HepG2 (cell line): ENCODE data around the gene SNX9. TPM values are rescaled to one million over a fixed set of nuclear protein-coding genes. Genes with fewer than 3 reads are reported as not detected.
A peak's percentile ranks its signal among the peaks of the same experiment; 100 is the strongest.

Experiments
- ATF7-NPFF ChIP-seq: sonication (generic); formaldehyde crosslinking; IDR thresholded peaks from 2 replicates; pipeline ENCODE4 v1.8.1; 2023; ENCODE audit warnings: mild to moderate bottlenecking, low read depth, missing genetic modification reagents, moderate library complexity
- KDM2A ChIP-seq: sonication (generic); formaldehyde crosslinking; IDR thresholded peaks from 2 replicates; pipeline ENCODE4 v1.4.0; 2020; ENCODE audit warnings: low read depth, missing genetic modification reagents, borderline replicate concordance
- KLF9 ChIP-seq: IDR thresholded peaks from 2 replicates; pipeline ENCODE4 v1.6.1; 2016; ENCODE audit warnings: low read depth
- MTERF4 ChIP-seq: sonication (generic); formaldehyde crosslinking; IDR thresholded peaks from 2 replicates; pipeline ENCODE4 v1.8.0; 2023; ENCODE audit warnings: mild to moderate bottlenecking, missing genetic modification reagents
- PHF8 ChIP-seq: sonication (generic); formaldehyde crosslinking; IDR thresholded peaks from 2 replicates; pipeline ENCODE4 v1.5.0; 2020; ENCODE audit warnings: missing genetic modification reagents
- RBFOX2 ChIP-seq: fragments of 200-400 bp; formaldehyde crosslinking; IDR thresholded peaks from 2 replicates; pipeline ENCODE4 v1.6.1; 2017; ENCODE audit warnings: low read depth, mild to moderate bottlenecking, low read length
- ZBTB42 ChIP-seq: sonication (generic); formaldehyde crosslinking; IDR thresholded peaks from 2 replicates; pipeline ENCODE4 v1.5.0; 2020; ENCODE audit warnings: mild to moderate bottlenecking, missing genetic modification reagents
- ZC3H4 ChIP-seq: sonication (generic); formaldehyde crosslinking; IDR thresholded peaks from 2 replicates; pipeline ENCODE4 v1.4.0; 2020; ENCODE audit warnings: missing genetic modification reagents, borderline replicate concordance
- ZFP37 ChIP-seq: sonication (generic); formaldehyde crosslinking; IDR thresholded peaks from 2 replicates; pipeline ENCODE4 v1.4.0; 2020; ENCODE audit warnings: missing genetic modification reagents, borderline replicate concordance
- ZFY ChIP-seq: sonication (generic); formaldehyde crosslinking; IDR thresholded peaks from 2 replicates; pipeline ENCODE4 v1.4.0; 2020; ENCODE audit warnings: missing genetic modification reagents
- ZNF3 ChIP-seq: IDR thresholded peaks from 2 replicates; pipeline ENCODE4 v1.7.0; 2017; ENCODE audit warnings: inconsistent platforms
- ZNF441 ChIP-seq: sonication (generic); formaldehyde crosslinking; IDR thresholded peaks from 2 replicates; pipeline ENCODE4 v1.7.0; 2021; ENCODE audit warnings: missing genetic modification reagents, borderline replicate concordance
- ZNF577 ChIP-seq: sonication (generic); formaldehyde crosslinking; IDR thresholded peaks from 2 replicates; pipeline ENCODE4 v1.4.0; 2020; ENCODE audit warnings: mild to moderate bottlenecking, low read depth, missing genetic modification reagents, borderline replicate concordance
- ZNF646 ChIP-seq: sonication (generic); formaldehyde crosslinking; IDR thresholded peaks from 2 replicates; pipeline ENCODE4 v1.9.0; 2021; ENCODE audit warnings: mild to moderate bottlenecking, missing genetic modification reagents
- polyA plus RNA-seq, 8 experiments: library from polyadenylated mRNA; depleted of rRNA in 3 of 8; stranded (reverse) in 7 of 8; unstranded in 1 of 8; fragments of >200 nt; fragmentation: Illumina TruSeq in 4 of 8; extraction: Trizol in 4 of 8; gene quantifications; 2 replicates each; pipeline versions ENCODE4 v1.2.1 to v1.2.3, GENCODE V29; 2011 to 2016; ENCODE audit warnings: low read depth in 4 of 8, missing spikeins in 1 of 8, mixed read lengths in 1 of 8; ENCODE audit not compliant: insufficient read depth in 1 of 8
- total RNA-seq, 5 experiments: library from RNA; depleted of rRNA; stranded (reverse); fragments of >200 nt; fragmentation: Illumina TruSeq; extraction: Trizol; gene quantifications; 2 replicates each; pipeline ENCODE4 v1.2.3, GENCODE V29; 2016; ENCODE audit warnings: low read depth in 1 of 5
- TF ChIP-seq, protein P1 (sequence below): sonication (generic); formaldehyde crosslinking; IDR thresholded peaks from 2 replicates; pipeline ENCODE4 v1.9.0; 2021; ENCODE audit warnings: missing genetic modification reagents, borderline replicate concordance
- TF ChIP-seq, protein P2 (sequence below): sonication (generic); formaldehyde crosslinking; IDR thresholded peaks from 2 replicates; pipeline ENCODE4 v1.5.0; 2020; ENCODE audit warnings: mild to moderate bottlenecking, missing genetic modification reagents

Gene SNX9
- total and polyA plus RNA-seq, 2 of the 13 experiments (the other 11 are each of a cell fraction or from before 2014, with no cell fraction given) = 21.9 to 36.0 TPM

DNA sequence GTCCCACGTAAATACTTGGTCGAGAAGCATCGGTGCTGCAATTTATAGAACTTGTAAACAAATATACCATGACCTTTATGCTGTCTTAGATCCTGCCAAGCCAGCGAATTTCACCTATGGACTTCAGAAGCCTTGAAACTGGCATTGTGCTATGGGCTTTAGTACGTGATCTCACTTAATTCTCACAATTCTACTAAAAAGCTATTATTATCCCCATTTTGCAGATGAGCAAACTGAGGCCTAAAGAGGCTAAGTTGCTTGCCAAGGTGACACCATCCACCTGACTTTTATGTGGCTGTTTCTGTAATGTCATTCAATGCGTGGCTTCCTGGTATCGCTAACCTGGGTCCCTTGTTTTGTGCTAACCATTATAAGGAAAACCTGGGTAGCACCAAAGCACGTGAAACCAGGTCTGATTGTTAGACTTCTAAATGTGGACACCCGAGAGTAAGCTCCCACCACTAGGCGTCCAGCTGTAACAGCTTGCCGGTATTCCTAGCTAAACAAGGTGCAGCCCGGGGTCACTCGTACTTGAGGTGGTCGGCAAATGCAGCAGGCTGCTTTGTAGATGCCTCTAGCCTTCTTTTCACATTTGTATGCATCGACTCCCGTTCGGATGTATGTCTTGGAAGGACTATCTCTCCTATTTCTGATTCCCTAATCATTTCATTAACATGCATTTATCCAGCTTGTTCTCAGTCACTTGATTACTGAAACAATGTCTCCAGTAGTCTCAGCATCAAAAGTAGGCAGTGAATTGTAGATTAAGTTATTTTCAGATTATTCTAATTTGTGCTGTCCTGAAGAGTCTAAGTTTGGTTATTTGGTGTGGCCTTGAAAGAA, 159.7 kb downstream of the SNX9 start (continued):
- TF ChIP-seq ZFP37 = no peak
- no peak; the same call in 1 of the 2 replicates for TF ChIP-seq ZNF441 (CRISPR knock-in tag)
- no peak; the same call in 1 of the 2 replicates for TF ChIP-seq ZC3H4 (CRISPR knock-in tag)
- no peak; the same call in 1 of the 2 replicates for TF ChIP-seq ATF7-NPFF (CRISPR knock-in tag)
- TF ChIP-seq ZBTB42 (CRISPR knock-in tag) = 0 out of 2 replicates have a peak, but pooled peaks have one; percentile 56
- TF ChIP-seq ZFY = no peak
- TF ChIP-seq KLF9 (CRISPR knock-in tag) = peak; percentile 39; the same call in 1 of the 2 replicates
- TF ChIP-seq KDM2A (CRISPR knock-in tag) = peak; percentile 15; the same call in 1 of the 2 replicates
- TF ChIP-seq MTERF4 = no peak
- TF ChIP-seq, protein P1, sequence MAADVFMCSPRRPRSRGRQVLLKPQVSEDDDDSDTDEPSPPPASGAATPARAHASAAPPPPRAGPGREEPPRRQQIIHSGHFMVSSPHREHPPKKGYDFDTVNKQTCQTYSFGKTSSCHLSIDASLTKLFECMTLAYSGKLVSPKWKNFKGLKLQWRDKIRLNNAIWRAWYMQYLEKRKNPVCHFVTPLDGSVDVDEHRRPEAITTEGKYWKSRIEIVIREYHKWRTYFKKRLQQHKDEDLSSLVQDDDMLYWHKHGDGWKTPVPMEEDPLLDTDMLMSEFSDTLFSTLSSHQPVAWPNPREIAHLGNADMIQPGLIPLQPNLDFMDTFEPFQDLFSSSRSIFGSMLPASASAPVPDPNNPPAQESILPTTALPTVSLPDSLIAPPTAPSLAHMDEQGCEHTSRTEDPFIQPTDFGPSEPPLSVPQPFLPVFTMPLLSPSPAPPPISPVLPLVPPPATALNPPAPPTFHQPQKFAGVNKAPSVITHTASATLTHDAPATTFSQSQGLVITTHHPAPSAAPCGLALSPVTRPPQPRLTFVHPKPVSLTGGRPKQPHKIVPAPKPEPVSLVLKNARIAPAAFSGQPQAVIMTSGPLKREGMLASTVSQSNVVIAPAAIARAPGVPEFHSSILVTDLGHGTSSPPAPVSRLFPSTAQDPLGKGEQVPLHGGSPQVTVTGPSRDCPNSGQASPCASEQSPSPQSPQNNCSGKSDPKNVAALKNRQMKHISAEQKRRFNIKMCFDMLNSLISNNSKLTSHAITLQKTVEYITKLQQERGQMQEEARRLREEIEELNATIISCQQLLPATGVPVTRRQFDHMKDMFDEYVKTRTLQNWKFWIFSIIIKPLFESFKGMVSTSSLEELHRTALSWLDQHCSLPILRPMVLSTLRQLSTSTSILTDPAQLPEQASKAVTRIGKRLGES = no peak
- no peak for TF ChIP-seq ZNF646 (CRISPR knock-in tag)
- TF ChIP-seq PHF8 (CRISPR knock-in tag) = no peak
- TF ChIP-seq ZNF3 (CRISPR knock-in tag) = 0 out of 2 replicates have a peak, but pooled peaks have one; percentile 37
- TF ChIP-seq, protein P2, sequence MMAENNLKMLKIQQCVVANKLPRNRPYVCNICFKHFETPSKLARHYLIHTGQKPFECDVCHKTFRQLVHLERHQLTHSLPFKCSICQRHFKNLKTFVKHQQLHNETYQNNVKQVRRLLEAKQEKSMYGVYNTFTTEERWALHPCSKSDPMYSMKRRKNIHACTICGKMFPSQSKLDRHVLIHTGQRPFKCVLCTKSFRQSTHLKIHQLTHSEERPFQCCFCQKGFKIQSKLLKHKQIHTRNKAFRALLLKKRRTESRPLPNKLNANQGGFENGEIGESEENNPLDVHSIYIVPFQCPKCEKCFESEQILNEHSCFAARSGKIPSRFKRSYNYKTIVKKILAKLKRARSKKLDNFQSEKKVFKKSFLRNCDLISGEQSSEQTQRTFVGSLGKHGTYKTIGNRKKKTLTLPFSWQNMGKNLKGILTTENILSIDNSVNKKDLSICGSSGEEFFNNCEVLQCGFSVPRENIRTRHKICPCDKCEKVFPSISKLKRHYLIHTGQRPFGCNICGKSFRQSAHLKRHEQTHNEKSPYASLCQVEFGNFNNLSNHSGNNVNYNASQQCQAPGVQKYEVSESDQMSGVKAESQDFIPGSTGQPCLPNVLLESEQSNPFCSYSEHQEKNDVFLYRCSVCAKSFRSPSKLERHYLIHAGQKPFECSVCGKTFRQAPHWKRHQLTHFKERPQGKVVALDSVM (CRISPR knock-in tag) = no peak
- no peak for TF ChIP-seq ZNF577
- TF ChIP-seq RBFOX2 = 0 out of 2 replicates have a peak, but pooled peaks have one; percentile 35
